PC-9 (cell line): ENCODE data around the gene BCL11A. TPM values are rescaled to one million over a fixed set of nuclear protein-coding genes. Genes with fewer than 3 reads are reported as not detected.

Experiments used
- BruUV-seq: library from RNA; stranded (reverse); fragments of 400-500 nt; replicated peaks from 2 replicates; lab custom pipeline; 2021; lab: Mats Ljungman, UMichigan
- CTCF ChIA-PET: fragments of 300-600 bp; sonication (Branson Sonifier 250); formaldehyde crosslinking; loops from one replicate; lab custom pipeline; 2022; ENCODE audit warnings: antibody characterized with exemption; lab: Charles Lee
- POLR2A ChIA-PET: fragments of 300-600 bp; sonication (Branson Sonifier 250); formaldehyde crosslinking; loops from one replicate; lab custom pipeline; 2022; ENCODE audit warnings: antibody characterized with exemption; ENCODE audit not compliant: unreplicated experiment; lab: Charles Lee
- DNase-seq, 2 experiments: peaks; one replicate each; pipeline versions ENCODE4 v3.0.0 to v3.0.0-alpha.2; 2015 to 2022; ENCODE audit warnings: mixed read lengths in 1 of 2
- H2AFZ ChIP-seq: fragments of 200-600 bp; sonication (generic); 2 replicates; pipeline ENCODE4 v1.8.1; 2017; ENCODE audit warnings: antibody characterized with exemption
- H3F3A ChIP-seq: fragments of 200-600 bp; sonication (generic); 2 replicates; pipeline ENCODE4 v1.8.1; 2017; ENCODE audit warnings: antibody characterized with exemption, mild to moderate bottlenecking, low read depth; ENCODE audit not compliant: insufficient read depth
- H3K27ac ChIP-seq: fragments of 200-600 bp; sonication (generic); 2 replicates; pipeline ENCODE4 v1.6.1; 2016; ENCODE audit warnings: mixed run types
- H3K27me3 ChIP-seq: fragments of 200-600 bp; sonication (generic); 2 replicates; pipeline ENCODE4 v1.6.1; 2016; ENCODE audit warnings: low read depth, mixed run types; ENCODE audit not compliant: insufficient read depth
- H3K36me3 ChIP-seq: fragments of 200-600 bp; sonication (generic); 2 replicates; pipeline ENCODE4 v1.6.1; 2016; ENCODE audit warnings: low read depth, mixed run types
- H3K4me1 ChIP-seq: fragments of 200-600 bp; sonication (generic); replicated peaks from 2 replicates; pipeline ENCODE4 v1.6.1; 2016; ENCODE audit warnings: mixed run types; ENCODE audit not compliant: insufficient read depth
- H3K4me2 ChIP-seq: fragments of 200-600 bp; sonication (generic); 2 replicates; pipeline ENCODE4 v1.6.1; 2017; ENCODE audit warnings: mixed run types
- H3K4me3 ChIP-seq: fragments of 200-600 bp; sonication (generic); 2 replicates; pipeline ENCODE4 v1.6.1; 2016; ENCODE audit warnings: mixed run types
- H3K79me2 ChIP-seq: fragments of 200-600 bp; sonication (generic); 2 replicates; pipeline ENCODE4 v1.6.1; 2017; ENCODE audit warnings: low read depth, mixed run types
- H3K9me2 ChIP-seq: fragments of 200-600 bp; sonication (generic); 2 replicates; pipeline ENCODE4 v1.8.1; 2017; ENCODE audit warnings: mild to moderate bottlenecking; ENCODE audit not compliant: insufficient read depth
- H3K9me3 ChIP-seq: fragments of 200-600 bp; sonication (generic); 2 replicates; pipeline ENCODE4 v1.8.1; 2016; ENCODE audit warnings: low read depth; ENCODE audit not compliant: insufficient read depth
- H4K20me1 ChIP-seq: fragments of 200-600 bp; sonication (generic); 2 replicates; pipeline ENCODE4 v1.8.1; 2017; ENCODE audit not compliant: insufficient read depth
- CTCF ChIP-seq: fragments of 200-600 bp; sonication (generic); conservative IDR thresholded peaks from 2 replicates; pipeline ENCODE4 v1.6.1; 2017; ENCODE audit warnings: mixed run types, antibody characterized with exemption, mild to moderate bottlenecking, moderate library complexity
- EZH2 ChIP-seq: fragments of 200-600 bp; sonication (generic); IDR thresholded peaks from 2 replicates; pipeline ENCODE4 v1.8.0; 2017; ENCODE audit warnings: antibody characterized with exemption, low read depth
- intact Hi-C: fragments of 100-400 bp; cut with micrococcal nuclease; formaldehyde crosslinking; loops from one replicate; pipeline ENCODE4 v1.10.0; 2022; ENCODE audit not compliant: unreplicated experiment
- total RNA-seq: library from RNA; stranded (reverse); gene quantifications from 2 replicates; pipeline ENCODE4 v1.2.3, GENCODE V29; 2021

BCL11A gene
- total RNA-seq, 1 experiment from 2014 or later, result not detected

DNA sequence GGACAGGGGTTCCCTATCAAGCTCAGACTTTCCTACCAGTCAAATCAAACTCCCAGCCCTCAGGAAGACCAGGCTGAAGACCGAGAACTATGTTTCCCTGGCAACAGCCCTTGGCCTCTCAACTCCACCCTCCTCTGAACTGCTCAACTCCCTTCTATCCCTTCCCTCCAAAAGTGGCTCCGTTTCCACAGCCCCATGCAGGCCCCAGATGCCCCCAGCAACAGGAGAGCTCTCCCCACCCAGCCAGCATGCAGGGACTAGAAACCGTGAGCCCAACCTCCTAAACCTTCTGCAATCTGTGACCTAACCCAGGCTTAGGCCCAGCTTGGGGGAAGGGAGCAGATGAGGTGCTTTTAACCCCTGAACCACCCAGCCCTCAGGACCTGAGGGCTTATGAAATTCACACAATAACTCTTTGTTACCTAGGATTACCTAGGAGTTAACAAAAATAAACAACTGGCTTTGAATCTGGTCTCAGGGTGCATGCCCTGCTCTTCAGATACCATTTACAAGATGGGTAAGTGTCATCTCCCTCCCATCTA, 87.2 kb downstream of the BCL11A start:
- no peaks in the 10 kb centered on the region for H3K36me3 ChIP-seq
- H4K20me1 ChIP-seq, result no peaks in the 10 kb centered on the region
- H3K9me3 ChIP-seq, result no peaks in the 10 kb centered on the region
- TF ChIP-seq EZH2 (no peak), CTCF (no peak)
- H2AFZ ChIP-seq, result no peak overlapping the region
- no peaks in the 10 kb centered on the region for H3K79me2 ChIP-seq
- no peak overlapping the region for H3K4me3 ChIP-seq
- no peak for DNase-seq
- H3K9me2 ChIP-seq, result no peaks in the 10 kb centered on the region
- H3K27me3 ChIP-seq, result peaks cover 46% of the 10 kb centered on the region
- BruUV-seq, result no TSS peak
- no peak overlapping the region for H3K4me2 ChIP-seq
- intact Hi-C loops, result no loop called here
- POLR2A ChIA-PET, result no interaction called here
- no peak overlapping the region for H3K27ac ChIP-seq
- H3F3A ChIP-seq, result no peaks in the 10 kb centered on the region
- CTCF ChIA-PET, result no interaction called here
- no peaks in the 10 kb centered on the region for H3K4me1 ChIP-seq

- H3K4me3 ChIP-seq, result no peak overlapping the region
- H3K27me3 ChIP-seq, result peaks cover 41% of the 10 kb centered on the region
- ChIA-PET POLR2A (no interaction called here), CTCF (no interaction called here)
- BruUV-seq, result no TSS peak
- no peaks in the 10 kb centered on the region for H3K36me3 ChIP-seq
- no peaks in the 10 kb centered on the region for H3K4me1 ChIP-seq
- TF ChIP-seq CTCF (no peak), EZH2 (no peak)
- DNase-seq, result no peak
- H3K27ac ChIP-seq, result no peak overlapping the region
- intact Hi-C loops, result no loop called here
- no peak overlapping the region for H2AFZ ChIP-seq
- H3F3A ChIP-seq, result no peaks in the 10 kb centered on the region
- H3K4me2 ChIP-seq, result no peak overlapping the region
- no peaks in the 10 kb centered on the region for H4K20me1 ChIP-seq
- no peaks in the 10 kb centered on the region for H3K9me2 ChIP-seq
- H3K79me2 ChIP-seq, result no peaks in the 10 kb centered on the region
- no peaks in the 10 kb centered on the region for H3K9me3 ChIP-seq
Observed at GRCh38 chr2:60465736-60466135, 87.7 kb downstream of the BCL11A start.

DNA sequence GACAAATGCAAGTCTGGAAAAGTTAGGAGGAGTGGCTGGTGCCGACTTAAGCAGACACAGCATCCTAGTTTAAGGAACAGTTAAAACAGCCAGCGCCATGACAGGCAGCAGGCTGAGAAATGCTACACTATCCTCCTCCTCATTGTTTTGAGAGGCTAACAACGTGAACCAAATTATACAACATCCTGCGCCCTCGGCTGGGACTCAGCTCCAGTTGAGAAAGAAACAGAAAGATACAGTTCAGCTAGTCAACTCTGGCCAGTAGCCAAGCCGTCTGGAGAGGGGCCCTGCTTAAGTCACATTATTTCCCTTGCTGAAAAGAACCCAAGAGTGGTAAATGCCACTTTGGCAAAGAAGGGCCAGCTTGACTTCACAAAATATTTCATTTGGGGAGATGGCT, 90.2 kb downstream of the BCL11A start:
- Histone ChIP-seq H3K4me3 (no peak overlapping the region), H3K4me2 (no peak overlapping the region), H2AFZ (no peak overlapping the region), H3F3A (no peaks in the 10 kb centered on the region), H3K27me3 (peaks cover 33% of the 10 kb centered on the region), H3K27ac (no peak overlapping the region), H3K79me2 (no peaks in the 10 kb centered on the region), H3K4me1 (no peaks in the 10 kb centered on the region), H4K20me1 (no peaks in the 10 kb centered on the region), H3K36me3 (no peaks in the 10 kb centered on the region), H3K9me3 (no peaks in the 10 kb centered on the region), H3K9me2 (no peaks in the 10 kb centered on the region; the same call in 1 of the 2 replicates)
- intact Hi-C loops, result no loop called here
- no TSS peak for BruUV-seq
- DNase-seq, result no peak
- ChIA-PET POLR2A (no interaction called here), CTCF (no interaction called here)
- no peak for TF ChIP-seq CTCF
- no peak for TF ChIP-seq EZH2
